IMR-90 (cell line): Measurements from ENCODE around the gene ATIC. TPM values are rescaled to one million over a fixed set of nuclear protein-coding genes. Genes with fewer than 3 reads are reported as not detected.

Experiments
- ATAC-seq: fragments of 200-7000 bp; cut with Tn5 transposase; 2 replicates; pipeline ENCODE4 v1.9.1; 2020; ENCODE audit warnings: low read depth, mild to moderate bottlenecking, moderate library complexity
- BruUV-seq: library from RNA; stranded (reverse); fragments of 400-500 nt; replicated peaks from 2 replicates; lab custom pipeline; 2021; lab: Mats Ljungman, UMichigan
- CTCF ChIA-PET: fragments of 300-600 bp; formaldehyde crosslinking; extraction: SDS; loops from one replicate; lab custom pipeline; 2021; ENCODE audit warnings: antibody characterized with exemption; lab: Yijun Ruan, JAX
- POLR2A ChIA-PET: fragments of 300-600 bp; sonication (Branson Sonifier 250); formaldehyde crosslinking; loops from one replicate; lab custom pipeline; 2022; ENCODE audit warnings: antibody characterized with exemption; ENCODE audit not compliant: unreplicated experiment; lab: Charles Lee
- DNase-seq: peaks from one replicate; pipeline ENCODE4 v3.0.0; 2013
- H2AFZ ChIP-seq: replicated peaks from 2 replicates; pipeline ENCODE3; 2013; ENCODE audit warnings: low read length, mild to moderate bottlenecking; ENCODE audit not compliant: poor library complexity
- H2AK5ac ChIP-seq: 2 replicates; pipeline ENCODE4 v1.6.1; 2013; ENCODE audit warnings: low read depth, low read length, inconsistent platforms
- H2AK9ac ChIP-seq: replicated peaks from 2 replicates; pipeline ENCODE3; 2013; ENCODE audit warnings: mild to moderate bottlenecking, low read depth, low read length, moderate library complexity; ENCODE audit not compliant: poor library complexity
- H2BK120ac ChIP-seq: 2 replicates; pipeline ENCODE4 v1.6.1; 2013; ENCODE audit warnings: low read depth, low read length, inconsistent platforms
- H2BK15ac ChIP-seq: 3 replicates; pipeline ENCODE4 v1.6.1; 2013; ENCODE audit warnings: low read depth, low read length, inconsistent platforms
- H2BK20ac ChIP-seq: 2 replicates; pipeline ENCODE4 v1.6.1; 2013; ENCODE audit warnings: low read depth, mild to moderate bottlenecking, inconsistent platforms, low read length, moderate library complexity
- H2BK5ac ChIP-seq: 2 replicates; pipeline ENCODE4 v1.6.1; 2013; ENCODE audit warnings: mild to moderate bottlenecking, low read depth, low read length, inconsistent platforms; ENCODE audit not compliant: poor library complexity, severe bottlenecking
- H3K14ac ChIP-seq: replicated peaks from 2 replicates; pipeline ENCODE4 v1.6.1; 2013; ENCODE audit warnings: low read depth, low read length, inconsistent platforms
- H3K18ac ChIP-seq: 2 replicates; pipeline ENCODE4 v1.6.1; 2013; ENCODE audit warnings: low read depth, low read length, control low read depth
- H3K23ac ChIP-seq: 2 replicates; pipeline ENCODE4 v1.6.1; 2013; ENCODE audit warnings: low read depth, low read length, inconsistent platforms
- H3K27ac ChIP-seq: 2 replicates; pipeline ENCODE4 v1.5.1; 2013; ENCODE audit warnings: mild to moderate bottlenecking, control low read depth, low read length; ENCODE audit not compliant: insufficient read depth
- H3K27me3 ChIP-seq: 2 replicates; pipeline ENCODE4 v1.6.1; 2013; ENCODE audit warnings: low read length; ENCODE audit not compliant: control insufficient read depth, insufficient read depth
- H3K36me3 ChIP-seq: 2 replicates; pipeline ENCODE4 v1.6.1; 2013; ENCODE audit warnings: low read length, mixed read lengths; ENCODE audit not compliant: control insufficient read depth, insufficient read depth
- H3K4ac ChIP-seq: 2 replicates; pipeline ENCODE4 v1.6.1; 2013; ENCODE audit warnings: low read depth, low read length, inconsistent platforms
- H3K4me1 ChIP-seq: 2 replicates; pipeline ENCODE4 v1.6.1; 2013; ENCODE audit warnings: low read length, mixed read lengths; ENCODE audit not compliant: control insufficient read depth, insufficient read depth
- H3K4me2 ChIP-seq: 2 replicates; pipeline ENCODE4 v1.6.1; 2013; ENCODE audit warnings: low read depth, mild to moderate bottlenecking, control low read depth, low read length, moderate library complexity
- H3K4me3 ChIP-seq: 2 replicates; pipeline ENCODE4 v1.5.1; 2013; ENCODE audit warnings: low read depth, mild to moderate bottlenecking, control low read depth, low read length, moderate library complexity; ENCODE audit not compliant: insufficient read depth
- H3K56ac ChIP-seq: 2 replicates; pipeline ENCODE4 v1.6.1; 2013; ENCODE audit warnings: low read length, inconsistent platforms; ENCODE audit not compliant: insufficient read depth; ENCODE audit errors: extremely low read depth
- H3K79me1 ChIP-seq, 2 experiments: 2 replicates each; pipeline ENCODE4 v1.6.1; 2013; ENCODE audit warnings: low read length in 2 of 2, inconsistent platforms in 1 of 2, low read depth in 1 of 2
- H3K9ac ChIP-seq: 2 replicates; pipeline ENCODE4 v1.6.1; 2013; ENCODE audit warnings: low read depth, low read length, control low read depth
- H3K9me1 ChIP-seq: 2 replicates; pipeline ENCODE4 v1.6.1; 2013; ENCODE audit warnings: low read length, inconsistent platforms; ENCODE audit not compliant: insufficient read depth
- H3K9me3 ChIP-seq: 2 replicates; pipeline ENCODE4 v1.6.1; 2013; ENCODE audit warnings: low read length; ENCODE audit not compliant: control insufficient read depth, insufficient read depth
- H4K20me1 ChIP-seq: 2 replicates; pipeline ENCODE4 v1.6.1; 2013; ENCODE audit warnings: low read length, inconsistent platforms; ENCODE audit not compliant: insufficient read depth
- H4K5ac ChIP-seq: 2 replicates; pipeline ENCODE4 v1.6.1; 2013; ENCODE audit warnings: mild to moderate bottlenecking, low read depth, low read length, control low read depth
- H4K8ac ChIP-seq, 2 experiments: 2 replicates each; pipeline ENCODE4 v1.6.1; 2013; ENCODE audit warnings: low read depth in 2 of 2, low read length in 2 of 2, control low read depth in 1 of 2, inconsistent platforms in 1 of 2
- H4K91ac ChIP-seq: 2 replicates; pipeline ENCODE4 v1.6.1; 2013; ENCODE audit warnings: low read depth, low read length, inconsistent platforms; ENCODE audit not compliant: insufficient read depth
- BHLHE40 ChIP-seq: fragments of 150-350 bp; IDR thresholded peaks from 2 replicates; pipeline ENCODE4 v1.6.1; 2016; ENCODE audit warnings: mild to moderate bottlenecking, low read depth, low read length
- RFX5 ChIP-seq: IDR thresholded peaks from 2 replicates; pipeline ENCODE4 v1.8.0; 2012; ENCODE audit warnings: low read depth, mild to moderate bottlenecking, low read length, moderate library complexity
- WGBS, 2 experiments: methylation state at CpG; one replicate each; pipeline versions ENCODE4 v1.1.5 to v1.1.7; 2013; ENCODE audit warnings: missing lambda C conversion rate in 2 of 2; ENCODE audit not compliant: insufficient read length in 1 of 2; ENCODE audit errors: extremely low coverage in 2 of 2; 5-methylcytosine and 5-hydroxymethylcytosine counted together
- dilution Hi-C: fragments of 300-500 bp; cut with HindIII; formaldehyde crosslinking; loops from one replicate; pipeline ENCODE4 v1.14.3; 2018; ENCODE audit warnings: low sequenced_read_pairs; ENCODE audit not compliant: unreplicated experiment
- in situ Hi-C: fragments of 300-500 bp; cut with MboI; formaldehyde crosslinking; loops from 3 replicates; pipeline ENCODE4 v1.14.3; 2019; ENCODE audit warnings: low sequenced_read_pairs, inconsistent platforms, mixed read lengths
- intact Hi-C: fragments of 100-400 bp; cut with micrococcal nuclease; formaldehyde crosslinking; loops from 2 replicates; pipeline ENCODE4 v1.10.0; 2022
- polyA plus RNA-seq, 3 experiments: library from polyadenylated mRNA; depleted of rRNA; stranded (reverse); fragments of >200 nt; gene quantifications; 2 replicates each; pipeline ENCODE4 v1.2.3, GENCODE V29; 2012; ENCODE audit warnings: low replicate concordance in 1 of 3
- total RNA-seq: library from RNA; depleted of rRNA; stranded (reverse); fragments of >200 nt; gene quantifications from 2 replicates; pipeline ENCODE4 v1.2.3, GENCODE V29; 2012

ATIC gene
- total and polyA plus RNA-seq, 2 of the 4 experiments (the other 2 are of a cell fraction): 30.5 to 101 TPM

DNA sequence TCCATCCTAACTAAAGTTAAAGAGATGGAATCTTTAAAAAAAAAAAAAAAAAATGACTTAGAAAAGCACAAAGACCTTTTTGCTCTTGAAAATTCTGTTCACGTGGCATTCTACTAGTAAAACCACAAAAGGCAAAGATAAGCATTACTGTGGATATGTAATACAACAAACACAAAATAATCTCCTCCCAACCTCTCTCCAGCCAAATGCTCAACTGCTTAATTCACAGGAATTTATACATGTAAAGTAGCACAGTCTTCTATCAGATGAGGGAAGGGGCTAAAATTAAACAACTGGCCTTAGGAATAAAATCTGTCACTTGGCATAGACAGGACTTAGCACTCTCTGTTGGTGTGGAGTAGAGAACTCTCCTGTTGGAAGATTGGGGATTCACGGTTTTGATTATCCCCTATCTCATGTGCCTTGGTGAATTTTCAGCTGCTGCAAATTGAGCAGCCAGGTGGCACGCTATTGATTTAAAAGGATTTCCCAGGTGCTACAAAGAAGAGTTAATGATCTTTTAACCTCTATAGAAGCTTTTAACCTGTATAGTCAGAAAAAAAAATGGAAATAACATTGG is 57.4 kb downstream of the ATIC start:
- H2AK9ac ChIP-seq: no peak overlapping the region
- H2BK5ac ChIP-seq: no peak overlapping the region
- peaks cover 18 to 44% of the 10 kb centered on the region in 2 experiments; a peak in 3 of 4 replicates for H3K79me1 ChIP-seq
- ATAC-seq (no peak), DNase-seq (peak; percentile 53)
- no TSS peak for BruUV-seq
- no peak overlapping the region for H3K9ac ChIP-seq
- H3K4ac ChIP-seq: no peak overlapping the region
- POLR2A ChIA-PET: no interaction called here
- no peak overlapping the region for H4K91ac ChIP-seq
- intact Hi-C loops: no loop called here
- H3K18ac ChIP-seq: no peak overlapping the region
- H3K9me3 ChIP-seq: no peaks in the 10 kb centered on the region
- H3K23ac ChIP-seq: no peak overlapping the region
- H3K36me3 ChIP-seq: peaks cover 69% of the 10 kb centered on the region
- H4K8ac ChIP-seq: no peak overlapping the region
- H2BK15ac ChIP-seq: no peak overlapping the region
- no peak overlapping the region for H3K4me2 ChIP-seq
- no peak overlapping the region for H3K56ac ChIP-seq
- WGBS, 2 experiments: no CpG with 5 or more reads among the region's 3 CpGs
- H4K5ac ChIP-seq: no peak overlapping the region
- H2AK5ac ChIP-seq: no peak overlapping the region
- peaks cover 38% of the 10 kb centered on the region for H4K20me1 ChIP-seq
- in situ Hi-C loops: no loop called here
- dilution Hi-C loops: no loop called here
- H3K4me1 ChIP-seq: peaks cover 6% of the 10 kb centered on the region
- no peak overlapping the region for H2BK120ac ChIP-seq
- peaks cover 4% of the 10 kb centered on the region; the same call in 1 of the 2 replicates for H3K9me1 ChIP-seq
- no peak overlapping the region for H3K4me3 ChIP-seq
- H3K14ac ChIP-seq: no peak overlapping the region
- H2BK20ac ChIP-seq: no peak overlapping the region
- H3K27ac ChIP-seq: peak overlapping the region; percentile 13; the same call in 1 of the 2 replicates
- CTCF ChIA-PET: no interaction called here
- no peak overlapping the region for H2AFZ ChIP-seq
- no peaks in the 10 kb centered on the region for H3K27me3 ChIP-seq
- no peak for TF ChIP-seq RFX5
- no peak for TF ChIP-seq BHLHE40
